GM23338 (cell line): ENCODE results near the gene XPO4. TPM values are rescaled to one million over a fixed set of nuclear protein-coding genes. Genes with fewer than 3 reads are reported as not detected.

Source experiments
- ATAC-seq: fragments of 200-7000 bp; cut with Tn5 transposase; 3 replicates; pipeline ENCODE4 v1.9.1; 2020
- DNase-seq: peaks from one replicate; pipeline ENCODE4 v3.0.0-alpha.2; 2015; ENCODE audit warnings: low spot score
- H2AFZ ChIP-seq: fragments of 200-600 bp; sonication (generic); 2 replicates; pipeline ENCODE4 v1.8.0; 2016; ENCODE audit warnings: antibody characterized with exemption, mild to moderate bottlenecking, moderate library complexity
- H3F3A ChIP-seq: fragments of 200-600 bp; sonication (generic); replicated peaks from 2 replicates; pipeline ENCODE4 v1.8.0; 2017; ENCODE audit warnings: antibody characterized with exemption, mixed run types, low read depth
- H3K27ac ChIP-seq: fragments of 200-600 bp; sonication (generic); 2 replicates; pipeline ENCODE4 v1.6.1; 2016; ENCODE audit warnings: low read depth
- H3K27me3 ChIP-seq: fragments of 200-600 bp; sonication (generic); 2 replicates; pipeline ENCODE4 v1.8.0; 2016; ENCODE audit warnings: mild to moderate bottlenecking, mixed run types, moderate library complexity; ENCODE audit not compliant: insufficient read depth
- H3K36me3 ChIP-seq: fragments of 200-600 bp; sonication (generic); 2 replicates; pipeline ENCODE4 v1.8.0; 2016; ENCODE audit warnings: mild to moderate bottlenecking; ENCODE audit not compliant: insufficient read depth
- H3K4me1 ChIP-seq: fragments of 200-600 bp; sonication (generic); 2 replicates; pipeline ENCODE4 v1.8.0; 2016; ENCODE audit warnings: mild to moderate bottlenecking, moderate library complexity; ENCODE audit not compliant: insufficient read depth
- H3K4me2 ChIP-seq: fragments of 200-600 bp; sonication (generic); 2 replicates; pipeline ENCODE4 v1.7.1; 2017; ENCODE audit warnings: mixed run types
- H3K4me3 ChIP-seq: fragments of 200-600 bp; sonication (generic); 2 replicates; pipeline ENCODE4 v1.6.1; 2016; ENCODE audit warnings: mixed run types
- H3K79me2 ChIP-seq: fragments of 200-600 bp; sonication (generic); replicated peaks from 2 replicates; pipeline ENCODE4 v1.8.0; 2017; ENCODE audit warnings: mild to moderate bottlenecking; ENCODE audit not compliant: insufficient read depth
- H3K9me2 ChIP-seq: fragments of 200-600 bp; sonication (generic); 2 replicates; pipeline ENCODE4 v1.8.0; 2017; ENCODE audit not compliant: insufficient read depth
- H4K20me1 ChIP-seq: fragments of 200-600 bp; sonication (generic); replicated peaks from 2 replicates; pipeline ENCODE4 v1.8.0; 2017; ENCODE audit warnings: mild to moderate bottlenecking; ENCODE audit not compliant: insufficient read depth
- H3K27ac Mint-ChIP-seq: 2 replicates; pipeline ENCODE4 v1.8.0; 2020; ENCODE audit warnings: inconsistent platforms, mild to moderate bottlenecking, moderate library complexity, mixed read lengths
- H3K27me3 Mint-ChIP-seq: 3 replicates; pipeline ENCODE4 v1.8.0; 2022; ENCODE audit warnings: low read depth, mild to moderate bottlenecking, moderate library complexity, mixed read lengths, inconsistent platforms; ENCODE audit not compliant: insufficient read depth, poor library complexity
- H3K36me3 Mint-ChIP-seq: 3 replicates; pipeline ENCODE4 v1.8.0; 2021; ENCODE audit warnings: low read depth, mild to moderate bottlenecking, inconsistent platforms, moderate library complexity, mixed read lengths
- H3K4me1 Mint-ChIP-seq: 3 replicates; pipeline ENCODE4 v1.8.0; 2020; ENCODE audit warnings: mild to moderate bottlenecking, inconsistent platforms, mixed read lengths
- H3K4me3 Mint-ChIP-seq: 3 replicates; pipeline ENCODE4 v1.8.0; 2021; ENCODE audit warnings: moderate library complexity, mild to moderate bottlenecking, inconsistent platforms, mixed read lengths
- H3K9me3 Mint-ChIP-seq: 3 replicates; pipeline ENCODE4 v1.8.0; 2020; ENCODE audit warnings: moderate library complexity, mild to moderate bottlenecking, inconsistent platforms, mixed read lengths
- CREB1 ChIP-seq: fragments of 250-450 bp; sonication (Bioruptor Pico); IDR thresholded peaks from 2 replicates; pipeline ENCODE4 v1.5.0; 2020; ENCODE audit warnings: low read depth, mild to moderate bottlenecking, moderate library complexity
- EZH2 ChIP-seq: fragments of 200-600 bp; sonication (generic); IDR thresholded peaks from one replicate; pipeline ENCODE4 v1.8.0; 2017; ENCODE audit warnings: antibody characterized with exemption, mild to moderate bottlenecking, low read depth; ENCODE audit not compliant: unreplicated experiment
- EZH2phosphoT487 ChIP-seq: fragments of 200-600 bp; sonication (generic); IDR thresholded peaks from one replicate; pipeline ENCODE4 v1.8.1; 2018; ENCODE audit warnings: antibody characterized with exemption; ENCODE audit not compliant: unreplicated experiment
- JUNB ChIP-seq: IDR thresholded peaks from one replicate; pipeline ENCODE4 v1.6.1; 2016; ENCODE audit warnings: antibody characterized with exemption; ENCODE audit not compliant: unreplicated experiment
- NANOG ChIP-seq: IDR thresholded peaks from 2 replicates; pipeline ENCODE4 v1.6.1; 2016; ENCODE audit warnings: antibody characterized with exemption, borderline replicate concordance
- POLR2AphosphoS5 ChIP-seq: IDR thresholded peaks from 2 replicates; pipeline ENCODE4 v1.6.1; 2016; ENCODE audit warnings: antibody characterized with exemption, low read depth
- STAT1 ChIP-seq: IDR thresholded peaks from one replicate; pipeline ENCODE4 v1.6.1; 2016; ENCODE audit warnings: antibody characterized with exemption; ENCODE audit not compliant: unreplicated experiment
- ZNF114 ChIP-seq: fragments of 250-450 bp; sonication (Bioruptor Pico); IDR thresholded peaks from 2 replicates; pipeline ENCODE4 v1.5.0; 2020; ENCODE audit warnings: mild to moderate bottlenecking, moderate library complexity
- ZNF331 ChIP-seq: fragments of 250-450 bp; sonication (Bioruptor Pico); IDR thresholded peaks from 2 replicates; pipeline ENCODE4 v1.5.0; 2020; ENCODE audit warnings: low read depth, mild to moderate bottlenecking, moderate library complexity
- polyA plus RNA-seq: library from polyadenylated mRNA; unstranded; fragments of >200 nt; fragmentation: Nextera tagmentation; extraction: Ambion mirVana; gene quantifications from 2 replicates; pipeline ENCODE4 v1.2.1, GENCODE V29; 2016
- total RNA-seq: library from RNA; depleted of rRNA; stranded (reverse); fragments of >200 nt; shearing (Covaris generic); gene quantifications from 2 replicates; pipeline ENCODE4 v1.2.3, GENCODE V29; 2014
- TF ChIP-seq, protein P1 (sequence below): IDR thresholded peaks from one replicate; pipeline ENCODE4 v1.6.1; 2018; ENCODE audit warnings: antibody characterized with exemption; ENCODE audit not compliant: unreplicated experiment
- TF ChIP-seq, protein P2 (sequence below): fragments of 250-450 bp; sonication (Bioruptor Pico); IDR thresholded peaks from 2 replicates; pipeline ENCODE4 v1.5.0; 2020; ENCODE audit warnings: mild to moderate bottlenecking, moderate library complexity
- TF ChIP-seq, protein P3 (sequence below), 2 experiments: fragments of 200-600 bp in 1 of 2; sonication (generic) in 1 of 2; conservative IDR thresholded peaks; 2 replicates each; pipeline versions ENCODE4 v1.5.1 to v1.6.1; 2016 to 2017; ENCODE audit warnings: antibody characterized with exemption in 2 of 2, low read depth in 2 of 2, mild to moderate bottlenecking in 2 of 2, moderate library complexity in 1 of 2
- TF ChIP-seq, protein P4 (sequence below): IDR thresholded peaks from 2 replicates; pipeline ENCODE4 v1.6.1; 2016; ENCODE audit warnings: antibody characterized with exemption

Gene XPO4
- total and polyA plus RNA-seq, 2 experiments from 2014 or later, result 14.1 to 57.8 TPM

DNA sequence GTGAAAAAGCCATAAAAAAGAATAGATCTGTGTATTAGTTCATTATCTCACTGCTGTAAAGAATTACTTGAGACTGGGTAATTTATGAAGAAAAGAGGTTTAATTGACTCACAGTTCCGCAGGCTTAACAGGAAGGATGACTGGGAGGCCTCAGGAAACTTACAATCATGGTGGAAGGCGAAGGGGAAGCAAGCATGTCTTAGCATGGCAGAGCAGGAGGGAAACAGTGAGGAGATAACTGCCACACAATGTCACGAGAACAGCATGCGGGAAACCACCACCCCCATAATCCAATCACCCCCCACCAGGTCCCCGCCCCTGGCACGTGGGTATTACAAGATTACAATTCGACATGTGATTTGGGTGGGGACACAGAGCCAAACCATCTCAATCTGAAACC is 89.7 kb downstream of the XPO4 start:
- Histone ChIP-seq H3K9me2 (no peaks in the 10 kb centered on the region), H4K20me1 (peaks cover 9% of the 10 kb centered on the region; the same call in 1 of the 2 replicates), H3K36me3 (peaks cover 16% of the 10 kb centered on the region), H3K4me1 (no peaks in the 10 kb centered on the region), H3F3A (no peaks in the 10 kb centered on the region), H3K4me2 (no peak overlapping the region), H3K79me2 (peaks cover 30% of the 10 kb centered on the region), H3K27ac (no peak overlapping the region), H3K4me3 (no peak overlapping the region), H3K27me3 (no peaks in the 10 kb centered on the region), H2AFZ (no peak overlapping the region)
- Mint-ChIP-seq H3K9me3 (no peaks in the 10 kb centered on the region), H3K4me1 (no peaks in the 10 kb centered on the region), H3K4me3 (no peak overlapping the region), H3K27me3 (peaks cover 3% of the 10 kb centered on the region), H3K27ac (no peak overlapping the region), H3K36me3 (peaks cover 7% of the 10 kb centered on the region)
- no peak for DNase-seq
- TF ChIP-seq, protein P1, sequence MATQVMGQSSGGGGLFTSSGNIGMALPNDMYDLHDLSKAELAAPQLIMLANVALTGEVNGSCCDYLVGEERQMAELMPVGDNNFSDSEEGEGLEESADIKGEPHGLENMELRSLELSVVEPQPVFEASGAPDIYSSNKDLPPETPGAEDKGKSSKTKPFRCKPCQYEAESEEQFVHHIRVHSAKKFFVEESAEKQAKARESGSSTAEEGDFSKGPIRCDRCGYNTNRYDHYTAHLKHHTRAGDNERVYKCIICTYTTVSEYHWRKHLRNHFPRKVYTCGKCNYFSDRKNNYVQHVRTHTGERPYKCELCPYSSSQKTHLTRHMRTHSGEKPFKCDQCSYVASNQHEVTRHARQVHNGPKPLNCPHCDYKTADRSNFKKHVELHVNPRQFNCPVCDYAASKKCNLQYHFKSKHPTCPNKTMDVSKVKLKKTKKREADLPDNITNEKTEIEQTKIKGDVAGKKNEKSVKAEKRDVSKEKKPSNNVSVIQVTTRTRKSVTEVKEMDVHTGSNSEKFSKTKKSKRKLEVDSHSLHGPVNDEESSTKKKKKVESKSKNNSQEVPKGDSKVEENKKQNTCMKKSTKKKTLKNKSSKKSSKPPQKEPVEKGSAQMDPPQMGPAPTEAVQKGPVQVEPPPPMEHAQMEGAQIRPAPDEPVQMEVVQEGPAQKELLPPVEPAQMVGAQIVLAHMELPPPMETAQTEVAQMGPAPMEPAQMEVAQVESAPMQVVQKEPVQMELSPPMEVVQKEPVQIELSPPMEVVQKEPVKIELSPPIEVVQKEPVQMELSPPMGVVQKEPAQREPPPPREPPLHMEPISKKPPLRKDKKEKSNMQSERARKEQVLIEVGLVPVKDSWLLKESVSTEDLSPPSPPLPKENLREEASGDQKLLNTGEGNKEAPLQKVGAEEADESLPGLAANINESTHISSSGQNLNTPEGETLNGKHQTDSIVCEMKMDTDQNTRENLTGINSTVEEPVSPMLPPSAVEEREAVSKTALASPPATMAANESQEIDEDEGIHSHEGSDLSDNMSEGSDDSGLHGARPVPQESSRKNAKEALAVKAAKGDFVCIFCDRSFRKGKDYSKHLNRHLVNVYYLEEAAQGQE, result no peak
- TF ChIP-seq EZH2phosphoT487 (no peak), ZNF114 (CRISPR knock-in tag) (no peak), CREB1 (no peak), JUNB (no peak), POLR2AphosphoS5 (no peak), ZNF331 (CRISPR knock-in tag) (no peak), STAT1 (no peak), EZH2 (no peak), NANOG (no peak)
- TF ChIP-seq, protein P2, sequence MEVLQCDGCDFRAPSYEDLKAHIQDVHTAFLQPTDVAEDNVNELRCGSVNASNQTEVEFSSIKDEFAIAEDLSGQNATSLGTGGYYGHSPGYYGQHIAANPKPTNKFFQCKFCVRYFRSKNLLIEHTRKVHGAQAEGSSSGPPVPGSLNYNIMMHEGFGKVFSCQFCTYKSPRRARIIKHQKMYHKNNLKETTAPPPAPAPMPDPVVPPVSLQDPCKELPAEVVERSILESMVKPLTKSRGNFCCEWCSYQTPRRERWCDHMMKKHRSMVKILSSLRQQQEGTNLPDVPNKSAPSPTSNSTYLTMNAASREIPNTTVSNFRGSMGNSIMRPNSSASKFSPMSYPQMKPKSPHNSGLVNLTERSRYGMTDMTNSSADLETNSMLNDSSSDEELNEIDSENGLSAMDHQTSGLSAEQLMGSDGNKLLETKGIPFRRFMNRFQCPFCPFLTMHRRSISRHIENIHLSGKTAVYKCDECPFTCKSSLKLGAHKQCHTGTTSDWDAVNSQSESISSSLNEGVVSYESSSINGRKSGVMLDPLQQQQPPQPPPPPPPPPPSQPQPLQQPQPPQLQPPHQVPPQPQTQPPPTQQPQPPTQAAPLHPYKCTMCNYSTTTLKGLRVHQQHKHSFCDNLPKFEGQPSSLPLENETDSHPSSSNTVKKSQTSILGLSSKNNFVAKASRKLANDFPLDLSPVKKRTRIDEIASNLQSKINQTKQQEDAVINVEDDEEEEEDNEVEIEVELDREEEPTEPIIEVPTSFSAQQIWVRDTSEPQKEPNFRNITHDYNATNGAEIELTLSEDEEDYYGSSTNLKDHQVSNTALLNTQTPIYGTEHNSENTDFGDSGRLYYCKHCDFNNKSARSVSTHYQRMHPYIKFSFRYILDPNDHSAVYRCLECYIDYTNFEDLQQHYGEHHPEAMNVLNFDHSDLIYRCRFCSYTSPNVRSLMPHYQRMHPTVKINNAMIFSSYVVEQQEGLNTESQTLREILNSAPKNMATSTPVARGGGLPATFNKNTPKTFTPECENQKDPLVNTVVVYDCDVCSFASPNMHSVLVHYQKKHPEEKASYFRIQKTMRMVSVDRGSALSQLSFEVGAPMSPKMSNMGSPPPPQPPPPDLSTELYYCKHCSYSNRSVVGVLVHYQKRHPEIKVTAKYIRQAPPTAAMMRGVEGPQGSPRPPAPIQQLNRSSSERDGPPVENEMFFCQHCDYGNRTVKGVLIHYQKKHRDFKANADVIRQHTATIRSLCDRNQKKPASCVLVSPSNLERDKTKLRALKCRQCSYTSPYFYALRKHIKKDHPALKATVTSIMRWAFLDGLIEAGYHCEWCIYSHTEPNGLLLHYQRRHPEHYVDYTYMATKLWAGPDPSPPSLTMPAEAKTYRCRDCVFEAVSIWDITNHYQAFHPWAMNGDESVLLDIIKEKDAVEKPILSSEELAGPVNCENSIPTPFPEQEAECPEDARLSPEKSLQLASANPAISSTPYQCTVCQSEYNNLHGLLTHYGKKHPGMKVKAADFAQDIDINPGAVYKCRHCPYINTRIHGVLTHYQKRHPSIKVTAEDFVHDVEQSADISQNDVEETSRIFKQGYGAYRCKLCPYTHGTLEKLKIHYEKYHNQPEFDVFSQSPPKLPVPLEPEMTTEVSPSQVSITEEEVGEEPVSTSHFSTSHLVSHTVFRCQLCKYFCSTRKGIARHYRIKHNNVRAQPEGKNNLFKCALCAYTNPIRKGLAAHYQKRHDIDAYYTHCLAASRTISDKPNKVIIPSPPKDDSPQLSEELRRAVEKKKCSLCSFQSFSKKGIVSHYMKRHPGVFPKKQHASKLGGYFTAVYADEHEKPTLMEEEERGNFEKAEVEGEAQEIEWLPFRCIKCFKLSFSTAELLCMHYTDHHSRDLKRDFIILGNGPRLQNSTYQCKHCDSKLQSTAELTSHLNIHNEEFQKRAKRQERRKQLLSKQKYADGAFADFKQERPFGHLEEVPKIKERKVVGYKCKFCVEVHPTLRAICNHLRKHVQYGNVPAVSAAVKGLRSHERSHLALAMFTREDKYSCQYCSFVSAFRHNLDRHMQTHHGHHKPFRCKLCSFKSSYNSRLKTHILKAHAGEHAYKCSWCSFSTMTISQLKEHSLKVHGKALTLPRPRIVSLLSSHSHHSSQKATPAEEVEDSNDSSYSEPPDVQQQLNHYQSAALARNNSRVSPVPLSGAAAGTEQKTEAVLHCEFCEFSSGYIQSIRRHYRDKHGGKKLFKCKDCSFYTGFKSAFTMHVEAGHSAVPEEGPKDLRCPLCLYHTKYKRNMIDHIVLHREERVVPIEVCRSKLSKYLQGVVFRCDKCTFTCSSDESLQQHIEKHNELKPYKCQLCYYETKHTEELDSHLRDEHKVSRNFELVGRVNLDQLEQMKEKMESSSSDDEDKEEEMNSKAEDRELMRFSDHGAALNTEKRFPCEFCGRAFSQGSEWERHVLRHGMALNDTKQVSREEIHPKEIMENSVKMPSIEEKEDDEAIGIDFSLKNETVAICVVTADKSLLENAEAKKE (CRISPR knock-in tag), result no peak
- TF ChIP-seq, protein P3, sequence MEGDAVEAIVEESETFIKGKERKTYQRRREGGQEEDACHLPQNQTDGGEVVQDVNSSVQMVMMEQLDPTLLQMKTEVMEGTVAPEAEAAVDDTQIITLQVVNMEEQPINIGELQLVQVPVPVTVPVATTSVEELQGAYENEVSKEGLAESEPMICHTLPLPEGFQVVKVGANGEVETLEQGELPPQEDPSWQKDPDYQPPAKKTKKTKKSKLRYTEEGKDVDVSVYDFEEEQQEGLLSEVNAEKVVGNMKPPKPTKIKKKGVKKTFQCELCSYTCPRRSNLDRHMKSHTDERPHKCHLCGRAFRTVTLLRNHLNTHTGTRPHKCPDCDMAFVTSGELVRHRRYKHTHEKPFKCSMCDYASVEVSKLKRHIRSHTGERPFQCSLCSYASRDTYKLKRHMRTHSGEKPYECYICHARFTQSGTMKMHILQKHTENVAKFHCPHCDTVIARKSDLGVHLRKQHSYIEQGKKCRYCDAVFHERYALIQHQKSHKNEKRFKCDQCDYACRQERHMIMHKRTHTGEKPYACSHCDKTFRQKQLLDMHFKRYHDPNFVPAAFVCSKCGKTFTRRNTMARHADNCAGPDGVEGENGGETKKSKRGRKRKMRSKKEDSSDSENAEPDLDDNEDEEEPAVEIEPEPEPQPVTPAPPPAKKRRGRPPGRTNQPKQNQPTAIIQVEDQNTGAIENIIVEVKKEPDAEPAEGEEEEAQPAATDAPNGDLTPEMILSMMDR (conservative IDR thresholded peaks at IDR 0.05; ENCODE audit: low read depth in 2 of 2), result no peak
- TF ChIP-seq, protein P4, sequence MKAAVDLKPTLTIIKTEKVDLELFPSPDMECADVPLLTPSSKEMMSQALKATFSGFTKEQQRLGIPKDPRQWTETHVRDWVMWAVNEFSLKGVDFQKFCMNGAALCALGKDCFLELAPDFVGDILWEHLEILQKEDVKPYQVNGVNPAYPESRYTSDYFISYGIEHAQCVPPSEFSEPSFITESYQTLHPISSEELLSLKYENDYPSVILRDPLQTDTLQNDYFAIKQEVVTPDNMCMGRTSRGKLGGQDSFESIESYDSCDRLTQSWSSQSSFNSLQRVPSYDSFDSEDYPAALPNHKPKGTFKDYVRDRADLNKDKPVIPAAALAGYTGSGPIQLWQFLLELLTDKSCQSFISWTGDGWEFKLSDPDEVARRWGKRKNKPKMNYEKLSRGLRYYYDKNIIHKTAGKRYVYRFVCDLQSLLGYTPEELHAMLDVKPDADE, result no peak
- no peak for ATAC-seq
